Smooth muscle cell (in vitro differentiated cells): Measurements from ENCODE around the gene EGF. TPM values are rescaled to one million over a fixed set of nuclear protein-coding genes. Genes with fewer than 3 reads are reported as not detected.

Experiments used
- DNase-seq: peaks from one replicate; lab custom pipeline; 2025; ENCODE audit not compliant: unreplicated experiment; lab: John Stamatoyannopoulos, UW
- H2AFZ ChIP-seq: fragments of 200-600 bp; sonication (generic); 2 replicates; pipeline ENCODE4 v1.6.0; 2016; ENCODE audit warnings: antibody characterized with exemption, low read depth, mild to moderate bottlenecking
- H3F3A ChIP-seq: fragments of 200-600 bp; sonication (generic); 2 replicates; pipeline ENCODE4 v1.6.0; 2017; ENCODE audit warnings: antibody characterized with exemption, low read depth
- H3K27ac ChIP-seq: fragments of 200-600 bp; sonication (generic); 2 replicates; pipeline ENCODE4 v1.5.1; 2016; ENCODE audit warnings: low read depth, mild to moderate bottlenecking
- H3K27me3 ChIP-seq: fragments of 200-600 bp; sonication (generic); 2 replicates; pipeline ENCODE4 v1.6.1; 2016; ENCODE audit warnings: low read depth, mild to moderate bottlenecking
- H3K36me3 ChIP-seq: fragments of 200-600 bp; sonication (generic); 2 replicates; pipeline ENCODE4 v1.5.1; 2016; ENCODE audit warnings: low read depth
- H3K4me1 ChIP-seq: fragments of 200-600 bp; sonication (generic); 2 replicates; pipeline ENCODE4 v1.5.1; 2016; ENCODE audit warnings: low read depth
- H3K4me2 ChIP-seq: fragments of 200-600 bp; sonication (generic); 2 replicates; pipeline ENCODE4 v1.6.0; 2016; ENCODE audit warnings: mild to moderate bottlenecking
- H3K4me3 ChIP-seq: fragments of 200-600 bp; sonication (generic); 2 replicates; pipeline ENCODE4 v1.5.1; 2016; ENCODE audit warnings: mild to moderate bottlenecking
- H3K79me2 ChIP-seq: fragments of 200-600 bp; sonication (generic); 2 replicates; pipeline ENCODE4 v1.6.0; 2016; ENCODE audit warnings: low read depth, mild to moderate bottlenecking
- H3K9ac ChIP-seq: fragments of 200-600 bp; sonication (generic); 2 replicates; pipeline ENCODE4 v1.6.0; 2016; ENCODE audit warnings: low read depth
- H3K9me3 ChIP-seq: fragments of 200-600 bp; sonication (generic); replicated peaks from 2 replicates; pipeline ENCODE4 v1.5.1; 2016; ENCODE audit warnings: low read depth
- H4K20me1 ChIP-seq: fragments of 200-600 bp; sonication (generic); 2 replicates; pipeline ENCODE4 v1.6.0; 2016; ENCODE audit warnings: low read depth
- CTCF ChIP-seq: fragments of 200-600 bp; sonication (generic); IDR thresholded peaks from 2 replicates; pipeline ENCODE4 v1.5.1; 2017; ENCODE audit warnings: borderline replicate concordance, mild to moderate bottlenecking, antibody characterized with exemption; ENCODE audit not compliant: insufficient read depth, poor library complexity, severe bottlenecking
- WGBS: methylation state at CpG from one replicate; pipeline ENCODE4 v1.1.7; 2016; ENCODE audit warnings: low lambda C conversion rate; 5-methylcytosine and 5-hydroxymethylcytosine counted together
- polyA plus RNA-seq: library from polyadenylated mRNA; unstranded; fragments of >200 nt; fragmentation: Nextera tagmentation; extraction: Ambion mirVana; gene quantifications from 2 replicates; pipeline ENCODE4 v1.2.1, GENCODE V29; 2016
- total RNA-seq: library from RNA; depleted of rRNA; stranded (reverse); fragments of >200 nt; gene quantifications from 2 replicates; pipeline ENCODE4 v1.2.3, GENCODE V29; 2014

Gene EGF
- total and polyA plus RNA-seq, 2 experiments from 2014 or later = 0.72 to 15.2 TPM

GRCh38 chr4:109925396-109925795 is 12.7 kb downstream of the EGF start:
- no peak for TF ChIP-seq CTCF
- no peak overlapping the region for H3K4me2 ChIP-seq
- WGBS = 91% methylated on average over 2 of the region's 2 CpGs
- H3K9me3 ChIP-seq = no peaks in the 10 kb centered on the region
- no peak overlapping the region for H2AFZ ChIP-seq
- no peaks in the 10 kb centered on the region for H3K27me3 ChIP-seq
- DNase-seq = no peak
- no peaks in the 10 kb centered on the region for H3K36me3 ChIP-seq
- no peaks in the 10 kb centered on the region for H3F3A ChIP-seq
- H3K79me2 ChIP-seq = no peaks in the 10 kb centered on the region
- H3K9ac ChIP-seq = no peak overlapping the region
- H3K27ac ChIP-seq = no peak overlapping the region
- no peak overlapping the region for H3K4me3 ChIP-seq
- H4K20me1 ChIP-seq = no peaks in the 10 kb centered on the region
- peaks cover 9% of the 10 kb centered on the region for H3K4me1 ChIP-seq

GRCh38 chr4:109928327-109929045 is 15.8 kb downstream of the EGF start:
- Histone ChIP-seq H3K27ac (no peak overlapping the region), H2AFZ (no peak overlapping the region), H3K4me3 (no peak overlapping the region), H3K4me2 (no peak overlapping the region), H3K4me1 (no peaks in the 10 kb centered on the region), H4K20me1 (no peaks in the 10 kb centered on the region), H3K9ac (no peak overlapping the region), H3K27me3 (no peaks in the 10 kb centered on the region), H3F3A (no peaks in the 10 kb centered on the region), H3K36me3 (no peaks in the 10 kb centered on the region), H3K9me3 (no peaks in the 10 kb centered on the region), H3K79me2 (no peaks in the 10 kb centered on the region)
- no peak for TF ChIP-seq CTCF
- 30% methylated on average over 4 of the region's 4 CpGs for WGBS
- no peak for DNase-seq

GRCh38 chr4:109930464-109930863 is 17.8 kb downstream of the EGF start:
- Histone ChIP-seq H4K20me1 (no peaks in the 10 kb centered on the region), H3K4me3 (no peak overlapping the region), H3F3A (no peaks in the 10 kb centered on the region), H3K79me2 (no peaks in the 10 kb centered on the region), H3K27ac (no peak overlapping the region), H3K4me1 (no peaks in the 10 kb centered on the region), H3K36me3 (no peaks in the 10 kb centered on the region), H3K9ac (no peak overlapping the region), H3K4me2 (no peak overlapping the region), H3K9me3 (no peaks in the 10 kb centered on the region), H2AFZ (no peak overlapping the region), H3K27me3 (no peaks in the 10 kb centered on the region)
- no peak for TF ChIP-seq CTCF
- no peak for DNase-seq

- H3K4me3 ChIP-seq = no peak overlapping the region
- no peak overlapping the region for H3K4me2 ChIP-seq
- DNase-seq = no peak
- no peaks in the 10 kb centered on the region for H3K27me3 ChIP-seq
- no peaks in the 10 kb centered on the region for H3K9me3 ChIP-seq
- H3K27ac ChIP-seq = no peak overlapping the region
- no peaks in the 10 kb centered on the region for H3F3A ChIP-seq
- H3K36me3 ChIP-seq = no peaks in the 10 kb centered on the region
- H3K4me1 ChIP-seq = no peaks in the 10 kb centered on the region
- H3K9ac ChIP-seq = no peak overlapping the region
- no peaks in the 10 kb centered on the region for H4K20me1 ChIP-seq
- H3K79me2 ChIP-seq = no peaks in the 10 kb centered on the region
- H2AFZ ChIP-seq = no peak overlapping the region
- TF ChIP-seq CTCF = no peak
Observed at GRCh38 chr4:109930872-109931271, 18.2 kb downstream of the EGF start.
